ENCODE measurements around the gene RHD. TPM values are rescaled to one million over a fixed set of nuclear protein-coding genes. Genes with fewer than 3 reads are reported as not detected.
A peak's percentile ranks its signal among the peaks of the same experiment; 100 is the strongest.
"Not testable (repeated sequence)": the region's sequence is repeated elsewhere in the genome, so short reads cannot be mapped to it uniquely, and the experiment has no call there.

Gene RHD
- total RNA-seq, 1 donor, result not detected

- no peak for DNase-seq (ENCODE audit: low read depth)
- H3K4me3 ChIP-seq (ENCODE audit: low read depth, low read length), result no peak overlapping the region
- TF ChIP-seq CTCF (IDR thresholded peaks at IDR 0.05; ENCODE audit: insufficient read depth, low read length), result no peak
Measured at GRCh38 chr1:25349606-25350005, 77.3 kb downstream of the RHD start.

- no peak for DNase-seq (ENCODE audit: low read depth)
- no peak overlapping the region for H3K4me3 ChIP-seq (ENCODE audit: low read depth, low read length)
- TF ChIP-seq CTCF (IDR thresholded peaks at IDR 0.05; ENCODE audit: insufficient read depth, low read length), result no peak
Measured at GRCh38 chr1:25355841-25356395, 83.6 kb downstream of the RHD start.

- H3K4me3 ChIP-seq (ENCODE audit: low read depth, low read length), result no peak overlapping the region
- TF ChIP-seq CTCF (IDR thresholded peaks at IDR 0.05; ENCODE audit: insufficient read depth, low read length), result no peak
- no peak for DNase-seq (ENCODE audit: low read depth)
Measured at GRCh38 chr1:25356441-25356840, 84.1 kb downstream of the RHD start.

GRCh38 chr1:25356848-25357247, 84.5 kb downstream of the RHD start:
- peak; percentile 35 for DNase-seq (ENCODE audit: low read depth)
- no peak overlapping the region for H3K4me3 ChIP-seq (ENCODE audit: low read depth, low read length)
- no peak for TF ChIP-seq CTCF (IDR thresholded peaks at IDR 0.05; ENCODE audit: insufficient read depth, low read length)

- H3K4me3 ChIP-seq (ENCODE audit: low read depth, low read length), result no peak overlapping the region
- no peak for TF ChIP-seq CTCF (IDR thresholded peaks at IDR 0.05; ENCODE audit: insufficient read depth, low read length)
- DNase-seq (ENCODE audit: low read depth), result peak; percentile 30
Measured at GRCh38 chr1:25360596-25361581, 88.6 kb downstream of the RHD start.

GRCh38 chr1:25361901-25362300, 89.6 kb downstream of the RHD start:
- no peak for DNase-seq (ENCODE audit: low read depth)
- TF ChIP-seq CTCF (IDR thresholded peaks at IDR 0.05; ENCODE audit: insufficient read depth, low read length), result no peak
- H3K4me3 ChIP-seq (ENCODE audit: low read depth, low read length), result no peak overlapping the region

GRCh38 chr1:25362634-25363559, 90.6 kb downstream of the RHD start:
- not testable (repeated sequence) for DNase-seq (ENCODE audit: low read depth); H3K4me3 ChIP-seq (ENCODE audit: low read depth, low read length)
